Hepatocyte (in vitro differentiated cells): ENCODE data around the gene ADAMTS2. TPM values are rescaled to one million over a fixed set of nuclear protein-coding genes. Genes with fewer than 3 reads are reported as not detected.

ENCODE experiments used
- DNase-seq: peaks from one replicate; pipeline ENCODE4 v3.0.0-alpha.2; 2016; ENCODE audit warnings: low spot score
- H2AFZ ChIP-seq: fragments of 200-600 bp; sonication (generic); 2 replicates; pipeline ENCODE4 v1.6.0; 2016; ENCODE audit warnings: antibody characterized with exemption, mild to moderate bottlenecking
- H3K27ac ChIP-seq: fragments of 200-600 bp; sonication (generic); 2 replicates; pipeline ENCODE4 v1.5.1; 2016; ENCODE audit warnings: mild to moderate bottlenecking
- H3K27me3 ChIP-seq: fragments of 200-600 bp; sonication (generic); 2 replicates; pipeline ENCODE4 v1.6.1; 2016
- H3K36me3 ChIP-seq: fragments of 200-600 bp; sonication (generic); replicated peaks from 2 replicates; pipeline ENCODE4 v1.5.1; 2016; ENCODE audit warnings: low read depth; ENCODE audit not compliant: insufficient read depth
- H3K4me1 ChIP-seq: fragments of 200-600 bp; sonication (generic); 2 replicates; pipeline ENCODE4 v1.5.1; 2016; ENCODE audit warnings: mild to moderate bottlenecking, moderate library complexity; ENCODE audit not compliant: insufficient read depth
- H3K4me2 ChIP-seq: fragments of 200-600 bp; sonication (generic); 2 replicates; pipeline ENCODE4 v1.6.0; 2016
- H3K4me3 ChIP-seq: fragments of 200-600 bp; sonication (generic); 2 replicates; pipeline ENCODE4 v1.5.1; 2016; ENCODE audit warnings: mild to moderate bottlenecking
- H3K79me2 ChIP-seq: fragments of 200-600 bp; sonication (generic); 2 replicates; pipeline ENCODE4 v1.6.0; 2017; ENCODE audit warnings: mild to moderate bottlenecking
- H3K9me2 ChIP-seq: fragments of 200-600 bp; sonication (generic); replicated peaks from 2 replicates; pipeline ENCODE4 v1.6.0; 2017; ENCODE audit warnings: mild to moderate bottlenecking; ENCODE audit not compliant: insufficient read depth
- H3K9me3 ChIP-seq: fragments of 200-600 bp; sonication (generic); 2 replicates; pipeline ENCODE4 v1.5.1; 2016; ENCODE audit warnings: low read depth, mild to moderate bottlenecking
- H4K20me1 ChIP-seq: fragments of 200-600 bp; sonication (generic); 2 replicates; pipeline ENCODE4 v1.6.0; 2016; ENCODE audit warnings: mild to moderate bottlenecking; ENCODE audit not compliant: insufficient read depth, poor library complexity, severe bottlenecking
- EZH2 ChIP-seq: fragments of 200-600 bp; sonication (generic); IDR thresholded peaks from 2 replicates; pipeline ENCODE4 v1.6.1; 2016; ENCODE audit warnings: antibody characterized with exemption, mild to moderate bottlenecking, borderline replicate concordance
- EZH2phosphoT487 ChIP-seq: fragments of 200-600 bp; sonication (generic); IDR thresholded peaks from one replicate; pipeline ENCODE4 v1.6.1; 2018; ENCODE audit warnings: antibody characterized with exemption, mild to moderate bottlenecking, low read depth, moderate library complexity; ENCODE audit not compliant: unreplicated experiment, severe bottlenecking
- WGBS: methylation state at CpG from one replicate; pipeline ENCODE4 v1.1.6; 2016; ENCODE audit warnings: low lambda C conversion rate; ENCODE audit errors: missing lambda C conversion rate; 5-methylcytosine and 5-hydroxymethylcytosine counted together
- polyA plus RNA-seq: library from polyadenylated mRNA; unstranded; fragments of >200 nt; fragmentation: Nextera tagmentation; extraction: Ambion mirVana; gene quantifications from 2 replicates; pipeline ENCODE4 v1.2.1, GENCODE V29; 2016
- total RNA-seq: library from RNA; depleted of rRNA; stranded (reverse); fragments of >200 nt; gene quantifications from 2 replicates; pipeline ENCODE4 v1.2.3, GENCODE V29; 2014
- TF ChIP-seq, protein P1 (sequence below): fragments of 200-600 bp; sonication (generic); IDR thresholded peaks from 2 replicates; pipeline ENCODE4 v1.5.1; 2016; ENCODE audit warnings: antibody characterized with exemption, mild to moderate bottlenecking; ENCODE audit not compliant: poor library complexity

Gene ADAMTS2
- total and polyA plus RNA-seq, 2 experiments from 2014 or later, result 55.4 to 78.8 TPM

DNA sequence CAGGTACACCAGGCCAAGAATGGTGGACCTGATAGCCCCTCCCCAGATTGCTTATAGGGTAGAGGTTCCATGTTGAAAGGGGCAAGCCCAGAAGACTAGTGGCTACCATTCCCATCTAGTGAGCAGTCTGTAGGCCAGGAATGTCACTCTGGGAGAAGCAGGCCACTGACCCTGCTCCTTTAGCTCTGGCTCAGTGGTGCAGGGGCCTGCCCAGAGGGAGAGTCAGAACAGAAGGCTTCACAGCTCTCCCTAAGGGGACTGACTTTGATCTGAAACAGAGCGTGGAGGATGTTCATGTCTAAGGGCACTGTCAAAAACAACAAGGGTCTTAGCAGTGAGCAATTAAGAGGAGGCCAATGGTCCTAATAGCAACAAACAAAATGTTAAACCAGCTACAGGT, 203.4 kb downstream of the ADAMTS2 start:
- no peaks in the 10 kb centered on the region for H3K27me3 ChIP-seq
- no peak overlapping the region for H3K4me2 ChIP-seq
- H3K4me3 ChIP-seq, result no peak overlapping the region
- TF ChIP-seq EZH2phosphoT487 (no peak), EZH2 (no peak)
- TF ChIP-seq, protein P1, sequence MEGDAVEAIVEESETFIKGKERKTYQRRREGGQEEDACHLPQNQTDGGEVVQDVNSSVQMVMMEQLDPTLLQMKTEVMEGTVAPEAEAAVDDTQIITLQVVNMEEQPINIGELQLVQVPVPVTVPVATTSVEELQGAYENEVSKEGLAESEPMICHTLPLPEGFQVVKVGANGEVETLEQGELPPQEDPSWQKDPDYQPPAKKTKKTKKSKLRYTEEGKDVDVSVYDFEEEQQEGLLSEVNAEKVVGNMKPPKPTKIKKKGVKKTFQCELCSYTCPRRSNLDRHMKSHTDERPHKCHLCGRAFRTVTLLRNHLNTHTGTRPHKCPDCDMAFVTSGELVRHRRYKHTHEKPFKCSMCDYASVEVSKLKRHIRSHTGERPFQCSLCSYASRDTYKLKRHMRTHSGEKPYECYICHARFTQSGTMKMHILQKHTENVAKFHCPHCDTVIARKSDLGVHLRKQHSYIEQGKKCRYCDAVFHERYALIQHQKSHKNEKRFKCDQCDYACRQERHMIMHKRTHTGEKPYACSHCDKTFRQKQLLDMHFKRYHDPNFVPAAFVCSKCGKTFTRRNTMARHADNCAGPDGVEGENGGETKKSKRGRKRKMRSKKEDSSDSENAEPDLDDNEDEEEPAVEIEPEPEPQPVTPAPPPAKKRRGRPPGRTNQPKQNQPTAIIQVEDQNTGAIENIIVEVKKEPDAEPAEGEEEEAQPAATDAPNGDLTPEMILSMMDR, result no peak
- 0% methylated on average over 1 of the region's 1 CpG for WGBS
- H4K20me1 ChIP-seq, result no peaks in the 10 kb centered on the region
- no peaks in the 10 kb centered on the region for H3K79me2 ChIP-seq
- H3K36me3 ChIP-seq, result no peaks in the 10 kb centered on the region
- H2AFZ ChIP-seq, result no peak overlapping the region
- no peak overlapping the region for H3K27ac ChIP-seq
- DNase-seq, result no peak
- no peaks in the 10 kb centered on the region for H3K9me3 ChIP-seq
- H3K4me1 ChIP-seq, result peaks cover 5% of the 10 kb centered on the region
- H3K9me2 ChIP-seq, result no peaks in the 10 kb centered on the region

DNA sequence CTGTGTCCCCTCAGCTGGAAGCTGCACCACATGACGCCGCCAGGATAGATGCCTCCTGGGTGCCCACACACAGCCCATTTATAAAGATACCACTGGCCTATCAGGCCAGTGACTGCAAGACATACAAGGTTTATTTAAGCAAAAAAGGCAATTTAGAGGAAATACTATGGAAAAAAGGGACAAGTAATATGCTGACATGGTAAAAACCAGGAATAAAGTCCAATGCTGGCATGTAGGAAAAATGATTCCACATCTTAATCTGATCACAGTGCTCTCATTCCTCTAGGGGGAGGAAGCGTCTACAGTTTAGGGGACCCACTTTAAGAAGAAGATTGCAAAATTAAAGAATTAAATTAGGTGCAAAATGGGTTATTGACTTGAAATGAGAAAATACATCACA, 205.0 kb downstream of the ADAMTS2 start:
- Histone ChIP-seq H3K4me3 (no peak overlapping the region), H2AFZ (no peak overlapping the region), H3K9me3 (no peaks in the 10 kb centered on the region), H3K27ac (no peak overlapping the region), H3K4me2 (no peak overlapping the region), H3K79me2 (no peaks in the 10 kb centered on the region), H3K4me1 (peaks cover 5% of the 10 kb centered on the region), H3K27me3 (no peaks in the 10 kb centered on the region), H3K9me2 (no peaks in the 10 kb centered on the region), H3K36me3 (no peaks in the 10 kb centered on the region), H4K20me1 (no peaks in the 10 kb centered on the region)
- 92% methylated on average over 3 of the region's 3 CpGs for WGBS
- no peak for DNase-seq
- no peak for TF ChIP-seq EZH2phosphoT487
- TF ChIP-seq, protein P1, result no peak
- TF ChIP-seq EZH2, result no peak

- H3K4me2 ChIP-seq, result no peak overlapping the region
- TF ChIP-seq EZH2phosphoT487 (no peak), EZH2 (no peak)
- TF ChIP-seq, protein P1, result no peak
- no peak overlapping the region for H2AFZ ChIP-seq
- H3K4me3 ChIP-seq, result no peak overlapping the region
- H3K36me3 ChIP-seq, result no peaks in the 10 kb centered on the region
- H3K27me3 ChIP-seq, result no peaks in the 10 kb centered on the region
- WGBS, result 73% methylated on average over 10 of the region's 10 CpGs
- no peak overlapping the region for H3K27ac ChIP-seq
- H3K9me2 ChIP-seq, result no peaks in the 10 kb centered on the region
- H4K20me1 ChIP-seq, result no peaks in the 10 kb centered on the region
- no peak for DNase-seq
- peaks cover 5% of the 10 kb centered on the region for H3K4me1 ChIP-seq
- H3K9me3 ChIP-seq, result no peaks in the 10 kb centered on the region
- H3K79me2 ChIP-seq, result no peaks in the 10 kb centered on the region
Measured at GRCh38 chr5:179139936-179140235, 205.4 kb downstream of the ADAMTS2 start.
